Superior temporal gyrus (tissue), 1 donor: ENCODE data around the gene GGCX.
"Not testable (repeated sequence)": the region's sequence is repeated elsewhere in the genome, so short reads cannot be mapped to it uniquely, and the experiment has no call there.

ENCODE experiments used
- DNase-seq: peaks from one replicate; pipeline ENCODE4 v3.0.0-alpha.2; 2016; ENCODE audit errors: extremely low spot score

The GGCX gene

DNA sequence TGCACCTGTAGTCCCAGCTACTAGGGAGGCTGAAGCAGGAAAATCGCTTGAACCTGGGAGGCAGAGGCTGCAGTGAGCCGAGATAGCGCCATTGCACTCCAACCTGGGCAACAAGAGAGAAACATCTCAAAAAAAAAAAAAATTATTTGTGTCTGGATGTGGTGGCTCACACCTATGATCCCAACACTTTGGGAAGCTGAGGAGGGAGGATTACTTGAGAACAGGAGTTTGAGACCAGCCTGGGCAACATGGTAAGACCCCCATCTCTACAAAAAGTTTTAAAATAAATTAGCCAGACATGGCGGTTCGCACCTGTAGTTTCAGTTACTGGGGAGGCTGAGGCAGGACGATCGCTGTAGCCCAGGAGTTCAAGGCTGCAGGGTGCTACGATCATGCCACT, 14.4 kb upstream of the GGCX start:
- DNase-seq = no peak

DNA sequence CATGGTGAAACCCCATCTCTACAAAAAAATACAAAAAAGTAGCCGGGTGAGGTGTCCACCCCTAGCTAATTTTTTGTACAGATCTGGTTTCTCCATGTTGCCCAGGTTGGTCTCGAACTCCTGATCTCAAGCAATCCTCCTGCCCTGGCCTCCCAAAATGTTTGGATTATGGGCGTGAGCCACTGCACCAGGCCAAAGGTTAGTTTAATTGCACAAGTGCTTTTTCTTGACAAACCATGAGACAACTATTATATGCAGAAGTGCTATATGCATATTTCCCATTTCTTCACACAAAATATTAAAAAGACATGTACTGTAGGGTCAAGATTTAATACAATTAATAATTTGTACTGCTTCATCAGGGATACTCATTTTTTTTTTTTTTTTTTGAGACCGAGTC, 5.0 kb upstream of the GGCX start:
- DNase-seq = no peak

DNA sequence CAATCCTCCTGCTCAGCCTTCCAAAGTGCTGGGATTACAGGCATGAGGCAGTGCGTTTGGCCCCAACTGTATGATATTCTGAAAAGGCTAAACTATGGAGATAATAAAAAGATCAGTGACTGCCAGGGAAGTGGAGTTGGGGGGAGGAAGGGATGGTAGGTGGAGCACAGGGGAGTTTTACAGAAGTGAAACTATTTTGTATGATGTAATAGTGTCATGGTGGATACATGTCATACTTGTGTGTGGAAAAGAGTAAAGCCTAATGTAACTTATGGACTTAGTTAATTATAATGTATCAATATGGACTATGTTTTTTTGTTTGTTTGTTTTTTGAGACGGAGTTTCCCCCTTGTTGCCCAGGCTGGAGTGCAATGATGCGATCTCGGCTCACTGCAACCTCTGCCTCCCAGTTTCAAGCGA, 2.9 kb upstream of the GGCX start:
- DNase-seq = no peak

DNA sequence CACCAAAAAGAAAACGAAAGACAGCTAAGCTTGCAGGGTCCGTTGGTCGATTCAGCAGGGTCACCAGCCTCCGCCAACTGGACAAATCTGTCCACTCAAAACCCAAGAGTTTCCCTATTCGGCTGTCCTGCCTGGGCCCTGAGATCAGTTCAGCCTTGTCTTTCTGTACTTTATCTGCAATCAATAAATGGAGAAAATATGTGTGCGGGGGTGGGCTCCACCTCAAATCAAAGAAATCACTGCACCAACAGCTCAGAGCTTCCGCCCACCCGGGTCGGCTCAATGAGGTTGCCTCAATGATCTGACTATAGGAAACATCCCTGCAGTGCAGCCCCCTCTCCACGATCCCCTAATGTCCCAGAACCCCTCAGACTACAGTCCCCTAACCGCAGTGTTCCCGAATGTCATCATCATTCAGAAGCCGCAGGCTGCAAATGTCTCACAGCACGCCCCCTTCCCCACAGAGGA, 447 bp downstream of the GGCX start:
- DNase-seq = no peak

DNA sequence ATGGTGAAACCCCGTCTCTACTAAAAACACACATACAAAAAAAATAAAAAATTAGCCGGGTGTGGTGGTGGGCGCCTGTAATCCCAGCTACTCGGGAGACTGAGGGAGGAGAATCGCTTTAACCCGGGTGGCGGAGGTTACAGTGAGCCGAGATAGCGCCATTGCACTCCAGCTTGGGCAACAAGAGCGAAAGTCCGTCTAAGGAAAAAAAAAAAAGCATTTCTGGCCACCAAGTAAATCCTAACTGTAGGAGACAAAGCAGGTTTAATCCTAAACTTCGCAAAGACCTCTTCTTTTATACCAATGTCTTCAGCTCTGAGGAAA, 928 bp downstream of the GGCX start:
- DNase-seq = not testable (repeated sequence)

DNA sequence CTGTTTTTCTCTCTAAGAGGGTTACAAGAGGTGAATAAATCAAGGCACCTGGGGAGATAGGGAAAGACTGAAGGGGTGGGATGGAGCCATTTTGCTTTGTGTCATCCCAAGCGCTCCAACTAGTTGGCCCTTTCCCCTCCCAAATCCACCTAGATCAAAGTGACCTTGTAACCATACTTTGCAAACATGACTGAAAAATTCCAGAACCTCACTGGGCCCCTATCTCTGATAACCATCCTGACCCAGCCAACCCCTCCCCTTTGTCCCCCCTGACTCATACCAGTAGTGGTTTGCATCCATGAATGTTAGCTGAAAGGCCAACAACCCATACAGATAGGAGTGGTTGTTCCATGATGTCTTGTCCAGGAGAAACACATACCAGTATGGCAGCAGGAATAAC, 3.1 kb downstream of the GGCX start:
- DNase-seq = no peak

DNA sequence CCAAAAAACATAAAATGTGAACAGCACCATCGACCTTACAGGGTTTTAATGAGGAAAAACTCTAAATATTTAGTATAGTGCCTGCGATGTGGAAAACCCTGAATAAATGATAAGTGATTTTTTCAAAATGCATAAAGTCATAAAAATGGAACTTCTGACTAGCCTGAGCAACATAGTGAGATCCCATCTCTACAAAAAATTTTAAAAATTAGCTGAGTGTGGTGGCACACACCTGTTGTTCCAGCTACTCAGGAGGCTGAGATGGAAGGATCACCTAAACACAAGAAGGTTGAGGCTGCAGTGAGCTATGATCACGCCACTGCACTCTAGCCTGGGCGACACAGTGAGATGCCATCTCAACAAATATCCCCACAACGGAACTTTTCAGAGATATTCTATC, 4.2 kb downstream of the GGCX start:
- no peak for DNase-seq

DNA sequence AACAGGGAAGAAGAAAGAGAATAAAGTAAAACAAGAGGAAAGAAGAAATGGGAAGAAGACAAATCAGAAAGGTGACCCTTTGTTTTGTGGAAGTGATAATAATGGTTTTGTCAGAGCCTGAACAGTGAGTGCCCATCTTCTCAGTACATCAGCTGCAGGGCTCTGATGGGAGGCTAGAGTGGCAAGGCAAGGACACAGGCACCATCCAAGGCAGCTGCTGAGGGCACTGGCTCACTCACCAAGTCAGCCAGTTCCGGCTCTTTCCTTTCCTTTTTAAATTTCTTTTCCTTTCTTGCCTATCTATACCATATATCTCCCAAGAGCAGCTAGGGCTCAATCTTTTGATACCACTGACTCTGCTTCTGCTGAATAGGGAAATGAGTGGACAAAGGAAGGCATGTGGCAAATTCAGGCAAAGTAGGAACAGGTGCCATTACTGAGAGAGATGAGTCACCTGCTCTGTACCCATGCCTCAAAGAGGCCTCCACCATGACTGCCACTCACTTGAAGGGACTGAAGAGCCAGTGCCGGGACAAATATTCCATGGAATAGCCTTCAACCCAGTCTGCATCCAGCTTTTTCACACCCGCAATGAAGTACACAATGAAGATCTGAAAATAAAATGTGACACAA, 6.2 kb downstream of the GGCX start:
- no peak for DNase-seq

DNA sequence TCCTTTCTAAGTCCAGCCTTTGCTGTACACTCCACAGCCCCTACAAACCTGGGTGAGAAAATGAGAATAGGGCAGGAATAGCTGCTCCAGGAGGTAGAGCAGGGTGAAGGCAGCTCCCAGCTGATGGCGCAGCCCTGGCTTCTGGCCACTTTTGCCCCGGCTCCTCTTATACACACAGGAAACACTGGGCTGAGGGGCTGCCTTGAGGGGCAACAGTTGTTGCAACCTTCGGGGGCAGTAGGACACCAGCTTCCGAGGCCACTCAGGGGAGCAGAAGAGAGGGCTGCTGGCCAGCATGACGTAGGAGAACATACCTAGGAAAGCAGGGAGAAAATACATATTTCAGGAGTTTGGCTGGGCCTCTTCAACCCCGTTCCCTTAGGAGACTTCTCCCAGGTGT, 8.1 kb downstream of the GGCX start:
- DNase-seq = no peak

DNA sequence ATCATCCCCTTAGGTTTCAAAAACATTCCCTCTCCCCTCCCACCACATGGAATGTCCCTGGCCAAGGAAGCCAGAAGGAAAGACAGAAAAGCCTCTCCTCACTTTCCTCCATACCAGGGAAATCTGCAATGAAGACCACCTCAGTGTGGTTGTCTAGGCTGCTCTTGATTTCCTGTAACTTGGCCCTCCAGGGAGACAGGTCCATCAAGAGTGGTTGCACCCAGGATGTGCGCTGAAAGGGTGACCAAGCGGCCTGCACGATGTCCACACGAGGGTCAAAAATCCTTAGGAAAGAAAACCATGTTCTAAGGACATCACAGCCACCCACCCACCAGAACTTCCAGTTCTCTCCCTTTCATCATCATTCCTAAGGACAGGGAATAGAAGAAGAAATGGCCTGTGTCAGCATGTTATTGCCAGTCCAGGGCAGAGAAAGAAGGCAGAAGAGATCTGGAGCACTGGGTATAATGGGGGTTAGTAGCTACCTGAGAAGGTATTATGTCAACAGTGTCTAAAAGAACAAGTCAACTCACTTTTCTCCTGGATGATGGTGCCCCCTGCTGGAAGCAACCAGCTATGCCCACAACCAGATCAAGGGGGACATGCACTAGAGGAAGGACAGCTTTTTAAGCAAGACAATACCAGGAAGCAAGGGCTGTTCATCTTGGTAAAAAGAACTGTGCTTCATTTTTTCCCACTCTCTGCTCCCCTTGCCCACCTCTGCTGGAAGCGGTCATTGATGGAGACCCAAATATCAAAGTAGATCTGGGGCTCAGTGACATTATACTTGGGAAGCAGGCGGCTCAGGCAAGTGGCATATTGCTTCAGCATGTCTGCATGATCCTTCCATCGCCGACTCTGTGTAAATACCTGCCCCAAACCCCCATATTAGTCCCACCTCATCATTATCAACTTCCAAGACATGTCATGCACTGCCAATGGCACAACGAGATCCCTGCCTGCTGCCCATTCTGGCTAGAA, 9.3 kb downstream of the GGCX start:
- DNase-seq = peak; percentile 95

DNA sequence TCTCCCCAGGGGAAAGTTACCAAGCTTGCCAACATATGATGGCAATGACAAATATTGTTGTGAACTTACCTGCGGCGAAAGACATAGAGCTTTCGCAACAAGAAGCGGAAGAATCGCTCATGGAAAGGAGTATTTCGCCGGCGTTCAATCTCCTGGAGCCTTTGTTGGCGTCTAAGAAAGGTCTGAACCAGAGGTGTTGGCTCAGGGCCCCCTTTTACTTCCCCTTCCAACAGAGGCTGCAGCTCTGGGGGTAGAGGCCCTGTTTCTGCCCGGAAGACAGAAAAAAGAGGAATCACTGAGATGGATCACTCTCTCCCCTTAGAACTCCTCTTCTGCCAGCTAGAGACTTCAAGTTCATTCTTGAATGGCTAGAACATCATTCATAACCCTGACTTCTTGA, 10.8 kb downstream of the GGCX start:
- DNase-seq = peak; percentile 23

DNA sequence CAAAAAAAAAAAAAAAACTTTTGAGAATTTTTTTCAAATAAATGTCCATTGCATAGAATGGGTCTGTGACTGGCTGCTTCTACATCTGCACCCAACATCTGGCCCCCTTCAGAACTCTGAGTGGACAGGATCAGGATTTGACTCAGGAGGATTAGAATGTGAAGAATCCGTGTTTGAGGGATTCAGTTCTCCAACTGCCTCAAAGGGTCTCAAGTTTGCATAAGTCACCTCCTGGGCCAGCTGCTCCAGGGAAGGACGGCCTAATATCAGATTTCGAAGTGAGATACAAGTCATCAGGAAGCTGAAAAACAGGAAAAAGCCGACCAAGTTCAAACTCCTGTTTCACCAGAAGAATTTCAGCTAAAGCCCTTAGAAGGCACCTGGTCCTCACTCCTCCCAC, 11.5 kb downstream of the GGCX start:
- no peak for DNase-seq

DNA sequence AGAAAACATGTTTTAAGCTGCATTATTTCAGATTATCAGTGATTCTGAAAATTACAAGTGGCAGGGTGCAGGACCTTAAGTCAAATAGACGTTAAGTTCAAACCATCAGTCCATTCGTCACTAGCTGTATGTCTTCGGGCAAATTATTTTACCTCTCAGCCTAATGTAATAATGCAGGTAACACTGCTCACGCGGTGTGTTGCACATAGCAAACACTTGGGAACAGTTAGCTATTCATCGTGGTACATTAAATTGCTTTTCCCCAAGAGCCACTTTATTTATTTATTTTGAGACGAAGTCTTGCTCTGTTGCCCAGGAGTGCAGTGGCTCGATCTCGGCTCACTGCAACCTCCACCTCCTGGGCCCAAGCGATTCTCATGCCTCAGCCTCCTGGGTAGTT, 12.2 kb downstream of the GGCX start:
- no peak for DNase-seq

DNA sequence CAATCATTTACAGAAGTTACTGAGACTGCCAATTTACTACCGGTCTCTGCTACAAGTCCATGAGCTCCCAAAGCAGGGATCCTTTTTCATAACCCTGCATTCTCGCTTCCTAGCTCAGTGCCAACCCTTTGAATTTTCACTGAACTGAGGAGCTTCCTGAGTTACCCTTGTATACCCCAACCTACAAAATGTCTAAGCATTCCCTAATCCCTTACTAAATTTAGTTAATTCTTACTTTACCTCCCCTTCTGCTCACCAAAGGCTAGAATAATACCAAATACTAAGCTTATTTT, 12.7 kb downstream of the GGCX start:
- peak; percentile 20 for DNase-seq

DNA sequence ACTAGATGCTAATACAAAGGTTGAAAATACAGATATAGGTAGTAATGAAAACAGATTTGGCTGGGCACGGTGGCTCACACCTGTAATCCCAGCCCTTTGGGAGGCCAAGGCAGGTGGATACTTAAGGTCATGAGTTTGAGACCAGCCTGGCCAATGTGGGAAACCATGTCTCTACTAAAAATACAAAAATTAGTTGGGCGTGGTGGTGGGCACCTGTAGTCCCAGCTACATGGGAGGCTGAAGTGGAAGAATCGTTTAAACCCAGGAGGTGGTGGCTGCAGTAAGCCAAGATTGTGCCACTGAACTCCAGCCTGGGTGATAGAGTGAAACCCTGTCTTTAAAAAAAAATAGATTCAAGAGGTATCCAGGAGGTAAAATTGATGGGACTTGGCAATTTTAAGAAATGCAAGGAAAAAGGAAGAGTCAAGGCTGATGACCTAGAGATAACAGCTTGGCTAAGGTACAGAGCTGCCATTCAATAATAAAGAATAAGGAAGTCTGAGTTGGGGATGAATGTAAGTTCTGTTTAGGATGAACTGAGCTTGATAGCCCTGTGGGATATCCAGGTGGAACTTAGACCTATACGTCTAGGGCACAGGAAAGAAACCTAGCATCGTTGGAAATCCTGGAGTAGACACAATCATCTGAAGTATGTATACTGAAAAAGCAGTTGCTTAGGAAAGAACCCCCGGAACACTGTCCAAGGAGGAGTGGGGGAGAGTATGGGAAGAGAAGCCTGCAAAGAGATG, 13.3 kb downstream of the GGCX start:
- DNase-seq = peak; percentile 16

DNA sequence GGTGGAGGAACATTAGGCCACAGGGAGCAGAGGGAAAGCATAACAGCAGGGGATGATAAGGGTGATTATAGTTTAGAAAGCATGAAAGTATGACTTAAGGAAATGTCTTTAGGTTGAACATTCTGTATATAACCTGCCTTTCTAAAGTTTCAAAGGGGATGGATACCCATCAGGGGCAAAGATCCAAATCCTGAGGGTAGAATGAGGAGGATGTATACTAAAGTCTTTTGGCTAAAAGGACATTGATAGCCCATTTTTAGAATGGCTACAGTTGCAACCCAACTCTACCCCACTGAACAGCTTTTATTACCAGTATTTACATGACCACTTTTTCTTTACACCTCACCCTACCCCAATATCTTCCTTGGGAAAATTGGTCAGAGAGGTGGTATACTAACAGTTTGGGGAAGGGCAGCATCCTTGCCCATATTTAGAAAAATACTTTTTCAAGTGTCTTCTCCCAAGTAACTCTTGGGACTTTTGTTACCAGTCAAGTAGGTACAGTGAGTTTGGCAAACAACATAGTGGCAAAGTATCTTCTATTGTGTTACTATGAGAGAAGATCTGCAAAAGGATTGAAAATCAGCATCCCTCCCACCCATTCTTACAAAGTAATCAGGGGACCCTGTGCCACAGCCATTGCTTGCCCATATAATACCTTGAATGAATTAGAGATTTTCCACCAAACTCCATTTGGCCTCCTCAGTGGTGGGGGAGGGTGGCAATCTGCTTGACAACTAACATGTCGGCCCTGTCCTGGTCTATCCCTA, 14.0 kb downstream of the GGCX start:
- peak; percentile 18 for DNase-seq

DNA sequence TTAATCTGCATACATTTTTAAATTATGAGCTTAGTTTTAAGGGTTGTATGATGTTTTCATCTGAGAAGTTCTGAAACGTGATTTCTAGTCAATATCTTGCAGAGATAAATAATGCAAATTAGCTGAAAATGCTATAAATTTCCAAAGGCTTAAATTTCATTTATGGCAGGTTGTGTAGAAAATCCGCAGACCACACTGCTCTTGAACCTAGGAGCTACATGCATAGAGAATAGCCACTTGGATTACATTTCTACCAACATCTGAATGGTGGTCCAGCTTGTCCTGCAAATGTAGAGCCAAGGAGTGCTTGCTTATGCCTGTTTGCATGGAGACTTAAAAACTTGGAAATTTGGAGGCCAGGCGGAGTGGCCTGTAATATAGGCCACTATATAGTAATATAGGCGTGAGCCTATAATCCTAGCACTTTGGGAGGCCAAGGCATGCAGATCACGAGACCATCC, 15.5 kb downstream of the GGCX start:
- DNase-seq = no peak

DNA sequence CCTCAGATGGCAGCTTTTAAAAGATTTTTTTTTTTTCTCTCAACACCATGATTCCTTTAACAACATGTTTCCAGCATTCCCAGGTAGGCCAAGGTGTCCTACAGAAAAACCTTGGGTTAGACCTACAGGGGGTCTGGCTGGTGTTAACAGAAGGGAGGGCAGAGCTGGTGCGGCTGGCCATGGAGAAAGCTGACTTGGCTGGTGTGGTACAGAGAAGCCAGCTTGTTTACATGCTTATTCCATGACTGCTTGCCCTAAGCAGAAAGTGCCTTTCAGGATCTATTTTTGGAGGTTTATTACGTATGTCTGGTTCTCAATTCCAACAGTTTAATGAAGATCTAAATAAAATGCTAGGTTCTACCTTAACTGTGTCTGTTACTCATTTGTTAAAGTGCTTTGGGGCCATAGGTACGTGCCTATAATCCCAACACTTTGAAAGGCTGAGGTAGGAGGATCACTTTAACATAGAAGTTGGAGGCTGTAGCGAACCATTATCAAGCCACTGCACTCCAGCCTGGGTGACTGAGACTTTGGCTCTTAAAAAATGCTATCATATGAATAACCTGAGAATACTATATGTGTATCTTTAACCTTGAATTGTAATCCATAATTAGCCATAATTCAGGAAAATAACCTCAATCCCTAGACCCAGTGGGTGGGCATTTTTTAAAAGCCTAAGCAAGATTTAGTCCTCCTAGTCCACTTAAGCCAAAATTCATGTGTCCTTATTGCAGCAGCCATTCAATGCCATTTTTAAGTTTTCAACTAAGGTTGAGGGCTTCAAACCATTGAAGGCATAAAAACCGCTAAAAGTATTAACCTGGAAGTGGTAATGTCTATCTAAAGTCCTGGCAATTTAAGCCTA, 16.1 kb downstream of the GGCX start:
- DNase-seq = not testable (repeated sequence)

DNA sequence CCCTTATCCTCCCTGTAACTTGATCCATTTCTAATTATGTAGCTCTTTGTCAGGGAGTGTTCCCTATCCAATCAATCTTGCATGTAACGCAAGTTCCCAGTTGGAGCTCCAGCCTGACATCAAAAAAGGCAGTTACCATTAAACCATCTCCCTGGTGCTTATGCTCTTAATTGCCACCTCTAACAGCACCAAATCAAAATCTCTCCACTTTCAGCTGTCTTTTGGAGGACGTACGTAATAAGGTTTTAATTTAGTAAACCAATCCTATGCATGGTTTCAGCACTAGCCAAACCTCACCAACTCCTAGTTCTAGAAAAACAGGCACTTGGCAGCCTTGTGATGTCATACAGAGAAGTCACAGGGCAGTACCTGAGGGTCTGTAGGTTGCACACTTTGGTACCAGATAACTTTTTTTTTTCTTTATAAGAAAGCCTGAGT, 17.0 kb downstream of the GGCX start:
- not testable (repeated sequence) for DNase-seq

DNA sequence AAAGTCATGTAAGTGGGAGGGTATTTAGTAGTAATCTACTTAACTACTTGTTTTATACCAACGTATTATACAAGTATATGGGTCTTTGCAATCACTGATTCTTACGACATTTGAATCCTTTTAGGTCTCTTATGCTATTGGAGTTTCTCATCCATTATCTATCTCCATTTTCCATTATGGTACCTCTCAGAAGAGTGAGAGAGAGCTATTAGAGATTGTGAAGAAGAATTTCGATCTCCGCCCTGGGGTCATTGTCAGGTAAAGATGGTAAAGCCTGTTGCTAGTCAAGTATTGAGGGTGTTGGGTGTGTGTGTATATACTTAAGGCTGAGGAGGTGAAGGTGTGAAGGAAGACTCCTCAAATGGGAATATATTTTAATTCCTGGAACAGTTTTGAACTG, 18.5 kb downstream of the GGCX start:
- DNase-seq = no peak
